HepG2 (cell line): ENCODE results near the gene LATS2.

ENCODE experiments used
- AHDC1 ChIP-seq: sonication (generic); formaldehyde crosslinking; IDR thresholded peaks from 2 replicates; pipeline ENCODE4 v1.5.1; 2020; ENCODE audit warnings: mild to moderate bottlenecking, missing genetic modification reagents, borderline replicate concordance
- CCAR2 ChIP-seq: fragments of 200-400 bp; formaldehyde crosslinking; optimal IDR thresholded peaks from 2 replicates; pipeline ENCODE3; 2018; ENCODE audit warnings: low read depth, mild to moderate bottlenecking, low read length, moderate library complexity
- CTCF ChIP-seq: sonication (generic); formaldehyde crosslinking; IDR thresholded peaks from 2 replicates; pipeline ENCODE4 v1.5.0; 2020; ENCODE audit warnings: mild to moderate bottlenecking, missing genetic modification reagents, moderate library complexity
- FOXO1 ChIP-seq: sonication (generic); formaldehyde crosslinking; IDR thresholded peaks from 2 replicates; pipeline ENCODE4 v1.4.0; 2020; ENCODE audit warnings: missing genetic modification reagents
- NR2F6 ChIP-seq, 2 experiments: IDR thresholded peaks; 2 replicates each; pipeline ENCODE4 v1.6.1; 2016; ENCODE audit warnings: antibody characterized with exemption in 1 of 2, mild to moderate bottlenecking in 1 of 2
- USF2 ChIP-seq, 2 experiments: sonication (generic) in 1 of 2; formaldehyde crosslinking in 1 of 2; IDR thresholded peaks; 2 replicates each; pipeline versions ENCODE4 v1.5.1 to v1.6.1; 2011 to 2020; ENCODE audit warnings: borderline replicate concordance in 1 of 2, low read depth in 1 of 2, low read length in 1 of 2, mild to moderate bottlenecking in 1 of 2, missing genetic modification reagents in 1 of 2, moderate library complexity in 1 of 2
- ZNF557 ChIP-seq: sonication (generic); formaldehyde crosslinking; IDR thresholded peaks from 2 replicates; pipeline ENCODE4 v1.4.0; 2020; ENCODE audit warnings: missing genetic modification reagents
- ZNF777 ChIP-seq: sonication (generic); formaldehyde crosslinking; IDR thresholded peaks from 2 replicates; pipeline ENCODE4 v1.4.0; 2020; ENCODE audit warnings: missing genetic modification reagents

GRCh38 chr13:20980430-20980829, 81.0 kb downstream of the LATS2 start:
- TF ChIP-seq CTCF (CRISPR knock-in tag) (no peak), ZNF557 (no peak), NR2F6 (IDR thresholded peaks at IDR 0.05) (no peak), NR2F6 (CRISPR knock-in tag; IDR thresholded peaks at IDR 0.05) (no peak), AHDC1 (CRISPR knock-in tag) (no peak), ZNF777 (no peak), FOXO1 (CRISPR knock-in tag) (no peak), CCAR2 (no peak), USF2 (IDR thresholded peaks at IDR 0.05; ENCODE audit: low read depth, low read length) (no peak), USF2 (CRISPR knock-in tag; IDR thresholded peaks at IDR 0.05; ENCODE audit: borderline replicate concordance) (no peak)
